ENCODE data around the gene PRR18.

The PRR18 gene

GRCh38 chr6:166277018-166277417, 31.2 kb downstream of the PRR18 start:
- Histone ChIP-seq H3K4me3 (ENCODE audit: insufficient read depth, low read depth, low read length) (no peak overlapping the region), H3K27me3 (ENCODE audit: control insufficient read depth, insufficient read depth, low read length, poor library complexity, severe bottlenecking) (peaks cover 5% of the 10 kb centered on the region), H3K4me1 (ENCODE audit: control insufficient read depth, insufficient read depth, low read length) (no peaks in the 10 kb centered on the region), H3K9me3 (ENCODE audit: control insufficient read depth, low read length) (no peaks in the 10 kb centered on the region), H3K27ac (ENCODE audit: insufficient read depth, low read depth, low read length, poor library complexity, severe bottlenecking) (no peak overlapping the region), H3K36me3 (ENCODE audit: control insufficient read depth, insufficient read depth, low read length) (no peaks in the 10 kb centered on the region)
- 71 to 72% methylated on average over 11 of the region's 11 CpGs for WGBS, 2 experiments

GRCh38 chr6:166275714-166276166, 32.5 kb downstream of the PRR18 start:
- Histone ChIP-seq H3K9me3 (ENCODE audit: control insufficient read depth, low read length) (no peaks in the 10 kb centered on the region), H3K27ac (ENCODE audit: insufficient read depth, low read depth, low read length, poor library complexity, severe bottlenecking) (no peak overlapping the region), H3K27me3 (ENCODE audit: control insufficient read depth, insufficient read depth, low read length, poor library complexity, severe bottlenecking) (peaks cover 5% of the 10 kb centered on the region), H3K4me3 (ENCODE audit: insufficient read depth, low read depth, low read length) (no peak overlapping the region), H3K4me1 (ENCODE audit: control insufficient read depth, insufficient read depth, low read length) (no peaks in the 10 kb centered on the region), H3K36me3 (ENCODE audit: control insufficient read depth, insufficient read depth, low read length) (no peaks in the 10 kb centered on the region)
- WGBS, 2 experiments: 7 to 8% methylated on average over 21 of the region's 21 CpGs

GRCh38 chr6:166274739-166275370, 33.3 kb downstream of the PRR18 start:
- Histone ChIP-seq H3K4me1 (ENCODE audit: control insufficient read depth, insufficient read depth, low read length) (no peaks in the 10 kb centered on the region), H3K27me3 (ENCODE audit: control insufficient read depth, insufficient read depth, low read length, poor library complexity, severe bottlenecking) (peaks cover 9% of the 10 kb centered on the region), H3K36me3 (ENCODE audit: control insufficient read depth, insufficient read depth, low read length) (no peaks in the 10 kb centered on the region), H3K9me3 (ENCODE audit: control insufficient read depth, low read length) (no peaks in the 10 kb centered on the region), H3K27ac (ENCODE audit: insufficient read depth, low read depth, low read length, poor library complexity, severe bottlenecking) (no peak overlapping the region), H3K4me3 (ENCODE audit: insufficient read depth, low read depth, low read length) (no peak overlapping the region)
- WGBS, 2 experiments: 86 to 88% methylated on average over 13 of the region's 13 CpGs

GRCh38 chr6:166274163-166274562, 34.0 kb downstream of the PRR18 start:
- WGBS, 2 experiments: 79 to 91% methylated on average over 4 of the region's 4 CpGs
- Histone ChIP-seq H3K36me3 (ENCODE audit: control insufficient read depth, insufficient read depth, low read length) (no peaks in the 10 kb centered on the region), H3K27me3 (ENCODE audit: control insufficient read depth, insufficient read depth, low read length, poor library complexity, severe bottlenecking) (peaks cover 16% of the 10 kb centered on the region), H3K4me1 (ENCODE audit: control insufficient read depth, insufficient read depth, low read length) (no peaks in the 10 kb centered on the region), H3K9me3 (ENCODE audit: control insufficient read depth, low read length) (no peaks in the 10 kb centered on the region), H3K4me3 (ENCODE audit: insufficient read depth, low read depth, low read length) (no peak overlapping the region), H3K27ac (ENCODE audit: insufficient read depth, low read depth, low read length, poor library complexity, severe bottlenecking) (no peak overlapping the region)

GRCh38 chr6:166271376-166271765, 36.8 kb downstream of the PRR18 start:
- no peaks in the 10 kb centered on the region for H3K9me3 ChIP-seq (ENCODE audit: control insufficient read depth, low read length)
- no peaks in the 10 kb centered on the region for H3K36me3 ChIP-seq (ENCODE audit: control insufficient read depth, insufficient read depth, low read length)
- peaks cover 36% of the 10 kb centered on the region for H3K27me3 ChIP-seq (ENCODE audit: control insufficient read depth, insufficient read depth, low read length, poor library complexity, severe bottlenecking)
- H3K4me3 ChIP-seq (ENCODE audit: insufficient read depth, low read depth, low read length): no peak overlapping the region
- H3K4me1 ChIP-seq (ENCODE audit: control insufficient read depth, insufficient read depth, low read length): no peaks in the 10 kb centered on the region
- WGBS, 2 experiments: 91 to 94% methylated on average over 9 of the region's 9 CpGs
- H3K27ac ChIP-seq (ENCODE audit: insufficient read depth, low read depth, low read length, poor library complexity, severe bottlenecking): no peak overlapping the region

- Histone ChIP-seq H3K9me3 (ENCODE audit: control insufficient read depth, low read length) (no peaks in the 10 kb centered on the region), H3K27me3 (ENCODE audit: control insufficient read depth, insufficient read depth, low read length, poor library complexity, severe bottlenecking) (peaks cover 36% of the 10 kb centered on the region)
- 94% methylated on average over 10 of the region's 10 CpGs for WGBS, 2 experiments
These were observed 37.4 kb downstream of the PRR18 start for GRCh38 chr6:166270706-166271375.

GRCh38 chr6:166269301-166270039, 38.7 kb downstream of the PRR18 start:
- Histone ChIP-seq H3K9me3 (ENCODE audit: control insufficient read depth, low read length) (no peaks in the 10 kb centered on the region), H3K4me1 (ENCODE audit: control insufficient read depth, insufficient read depth, low read length) (no peaks in the 10 kb centered on the region), H3K4me3 (ENCODE audit: insufficient read depth, low read depth, low read length) (no peak overlapping the region), H3K27me3 (ENCODE audit: control insufficient read depth, insufficient read depth, low read length, poor library complexity, severe bottlenecking) (peaks cover 32% of the 10 kb centered on the region), H3K27ac (ENCODE audit: insufficient read depth, low read depth, low read length, poor library complexity, severe bottlenecking) (no peak overlapping the region), H3K36me3 (ENCODE audit: control insufficient read depth, insufficient read depth, low read length) (no peaks in the 10 kb centered on the region)
- WGBS, 2 experiments: 88 to 90% methylated on average over 15 of the region's 15 CpGs

More at GRCh38 chr6:166270706-166271375, 37.4 kb downstream of the PRR18 start:
- Histone ChIP-seq H3K36me3 (ENCODE audit: control insufficient read depth, insufficient read depth, low read length) (no peaks in the 10 kb centered on the region), H3K27ac (ENCODE audit: insufficient read depth, low read depth, low read length, poor library complexity, severe bottlenecking) (no peak overlapping the region), H3K4me1 (ENCODE audit: control insufficient read depth, insufficient read depth, low read length) (no peaks in the 10 kb centered on the region), H3K4me3 (ENCODE audit: insufficient read depth, low read depth, low read length) (no peak overlapping the region)

GRCh38 chr6:166268431-166268830, 39.8 kb downstream of the PRR18 start:
- 16 to 20% methylated on average over 9 of the region's 9 CpGs for WGBS, 2 experiments
- H3K9me3 ChIP-seq (ENCODE audit: control insufficient read depth, low read length): no peaks in the 10 kb centered on the region
- no peaks in the 10 kb centered on the region for H3K36me3 ChIP-seq (ENCODE audit: control insufficient read depth, insufficient read depth, low read length)
- no peak overlapping the region for H3K27ac ChIP-seq (ENCODE audit: insufficient read depth, low read depth, low read length, poor library complexity, severe bottlenecking)
- no peak overlapping the region for H3K4me3 ChIP-seq (ENCODE audit: insufficient read depth, low read depth, low read length)
- peaks cover 32% of the 10 kb centered on the region for H3K27me3 ChIP-seq (ENCODE audit: control insufficient read depth, insufficient read depth, low read length, poor library complexity, severe bottlenecking)
- H3K4me1 ChIP-seq (ENCODE audit: control insufficient read depth, insufficient read depth, low read length): no peaks in the 10 kb centered on the region

- no peak overlapping the region for H3K4me3 ChIP-seq (ENCODE audit: insufficient read depth, low read depth, low read length)
- no peaks in the 10 kb centered on the region for H3K36me3 ChIP-seq (ENCODE audit: control insufficient read depth, insufficient read depth, low read length)
- H3K9me3 ChIP-seq (ENCODE audit: control insufficient read depth, low read length): no peaks in the 10 kb centered on the region
- no peak overlapping the region for H3K27ac ChIP-seq (ENCODE audit: insufficient read depth, low read depth, low read length, poor library complexity, severe bottlenecking)
- WGBS, 2 experiments: 93 to 94% methylated on average over 5 of the region's 5 CpGs
- no peaks in the 10 kb centered on the region for H3K4me1 ChIP-seq (ENCODE audit: control insufficient read depth, insufficient read depth, low read length)
- peaks cover 32% of the 10 kb centered on the region for H3K27me3 ChIP-seq (ENCODE audit: control insufficient read depth, insufficient read depth, low read length, poor library complexity, severe bottlenecking)
These were observed 40.7 kb downstream of the PRR18 start for GRCh38 chr6:166267526-166267925.

GRCh38 chr6:166266336-166266735, 41.9 kb downstream of the PRR18 start:
- Histone ChIP-seq H3K36me3 (ENCODE audit: control insufficient read depth, insufficient read depth, low read length) (no peaks in the 10 kb centered on the region), H3K27ac (ENCODE audit: insufficient read depth, low read depth, low read length, poor library complexity, severe bottlenecking) (no peak overlapping the region), H3K27me3 (ENCODE audit: control insufficient read depth, insufficient read depth, low read length, poor library complexity, severe bottlenecking) (peaks cover 32% of the 10 kb centered on the region), H3K4me1 (ENCODE audit: control insufficient read depth, insufficient read depth, low read length) (no peaks in the 10 kb centered on the region), H3K9me3 (ENCODE audit: control insufficient read depth, low read length) (no peaks in the 10 kb centered on the region), H3K4me3 (ENCODE audit: insufficient read depth, low read depth, low read length) (no peak overlapping the region)
- WGBS, 2 experiments: 88 to 90% methylated on average over 3 of the region's 3 CpGs
